Measurements from ENCODE around the gene NPHS1. TPM values are rescaled to one million over a fixed set of nuclear protein-coding genes. Genes with fewer than 3 reads are reported as not detected.
A peak's percentile ranks its signal among the peaks of the same experiment; 100 is the strongest.

The NPHS1 gene
- total and polyA plus RNA-seq, 9 of the 15 experiments (the other 6 are each of a cell fraction or from before 2014, with no cell fraction given) = 0.01 to 0.28 (median 0.14) TPM; not detected in 5

DNA sequence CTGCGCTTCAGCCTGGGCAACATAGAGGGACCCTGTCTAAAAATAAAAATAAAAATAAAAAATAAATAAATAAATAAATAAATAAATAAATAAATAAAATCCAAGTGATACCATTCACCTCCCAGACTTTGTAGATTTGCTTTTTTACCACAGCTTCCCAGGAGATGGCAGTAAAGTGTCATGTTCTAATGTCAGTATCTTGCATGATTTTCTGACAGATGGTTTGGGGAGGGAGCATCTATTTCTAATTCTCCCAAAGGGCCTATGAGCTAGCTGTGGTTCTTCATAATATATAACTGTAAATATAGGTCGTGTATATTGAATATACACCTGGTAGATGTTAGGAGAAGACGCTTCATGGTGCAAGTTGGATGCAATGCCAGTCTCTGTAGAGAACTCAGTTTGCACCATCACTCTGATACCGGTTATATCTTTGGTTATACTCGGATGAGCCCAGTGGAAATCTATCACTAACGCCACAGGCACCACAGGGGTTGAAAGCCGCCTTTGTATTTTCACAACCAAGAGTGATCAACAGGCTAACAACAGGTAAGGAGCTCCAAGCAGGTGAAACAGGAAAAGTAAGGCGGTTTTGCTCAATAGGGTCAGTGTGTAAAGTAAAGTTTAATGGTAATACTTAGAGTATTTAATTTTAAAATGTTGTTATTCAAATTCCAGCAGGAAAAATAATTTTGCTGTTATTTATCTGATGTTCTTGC, 30.0 kb upstream of the NPHS1 start:
- peak; percentile 44; the same call in 1 of the 3 replicates for ATAC-seq
- peak; percentile 45 to 68 (median 52) for DNase-seq (ENCODE audit: extremely low read depth in 1 of 4, low spot score in 3 of 4)
- CTCF ChIA-PET (ENCODE audit: low intra/inter-chr PET ratio) = interaction anchor here (0.5 to 3.2 kb wide), 7 partner anchors 12 to 62 kb away, joined by 3 to 42 read pairs (median 5); no protein-coding TSS in a partner anchor
- H3K27ac ChIP-seq (ENCODE audit: extremely low read depth, low read depth, low read length) = no peak overlapping the region
- H3K36me3 ChIP-seq (ENCODE audit: control insufficient read depth, insufficient read depth, low read length) = no peaks in the 10 kb centered on the region
- peaks cover 9 to 19% of the 10 kb centered on the region in 2 experiments; a peak in 4 of 5 replicates for H3K27me3 ChIP-seq (ENCODE audit: control insufficient read depth in 2 of 2, insufficient read depth in 2 of 2, low read length in 2 of 2)
- peak; percentile 85 for FAIRE-seq
- H2AFZ ChIP-seq (ENCODE audit: low read depth, low read length) = no peak overlapping the region
- H3K9me3 ChIP-seq (replicated peaks; ENCODE audit: control insufficient read depth, insufficient read depth, low read depth, low read length) = no peaks in the 10 kb centered on the region
- H3K79me2 ChIP-seq (ENCODE audit: control insufficient read depth, insufficient read depth, low read length) = no peaks in the 10 kb centered on the region
- in situ Hi-C loops (cut with MboI) (no loop called here), intact Hi-C loops (cut with micrococcal nuclease) (loop anchor here (1.0 kb wide), 1 partner anchor 49 kb away; no protein-coding TSS in a partner anchor)
- 3% methylated on average over 8 of the region's 8 CpGs for WGBS (ENCODE audit: insufficient coverage, low coverage, missing lambda C conversion rate)
- H3K4me1 ChIP-seq (replicated peaks in 1 of 2; ENCODE audit: control insufficient read depth in 2 of 2, insufficient read depth in 2 of 2, low read length in 2 of 2) = peaks cover 8 to 12% of the 10 kb centered on the region in 2 experiments; a peak in 4 of 5 replicates
- no peak overlapping the region for H3K4me2 ChIP-seq (ENCODE audit: insufficient read depth, low read length)
- H3K4me3 ChIP-seq = no peak overlapping the region
- BruUV-seq (replicated peaks) = no TSS peak
- H3K9ac ChIP-seq (ENCODE audit: insufficient read depth in 1 of 2, low read depth in 2 of 2, low read length in 2 of 2) = no peak overlapping the region
- POLR2A ChIA-PET = interaction anchor here (0.7 kb wide), 1 partner anchor 12 kb away, joined by 3 read pairs; no protein-coding TSS in a partner anchor
- peaks cover 8% of the 10 kb centered on the region; the same call in 1 of the 2 replicates for H4K20me1 ChIP-seq (replicated peaks; ENCODE audit: control insufficient read depth, insufficient read depth, low read length)
- no peaks in the 10 kb centered on the region for H3K9me1 ChIP-seq (ENCODE audit: control insufficient read depth, insufficient read depth, low read length)
- TF ChIP-seq RCOR1 (IDR thresholded peaks at IDR 0.05; ENCODE audit: borderline replicate concordance in 1 of 2, low read depth in 2 of 2, low read length in 2 of 2) = 0 out of 4 replicates have a peak, but pooled peaks of 1 of the 2 experiments have one; percentile 8
- no peak for TF ChIP-seq PBX2 (CRISPR knock-in tag; IDR thresholded peaks at IDR 0.05; ENCODE audit: low read depth)
- TF ChIP-seq PBX2 (tag; conservative IDR thresholded peaks at IDR 0.05; ENCODE audit: low read depth) = peak; percentile 32; the same call in 1 of the 2 replicates
- no peak for TF ChIP-seq JUNB (CRISPR knock-in tag; conservative IDR thresholded peaks at IDR 0.05)
- TF ChIP-seq PKNOX1 (IDR thresholded peaks at IDR 0.05) = peak; percentile 31; the same call in 1 of the 2 replicates
- TF ChIP-seq RB1 (IDR thresholded peaks at IDR 0.05; ENCODE audit: low read depth) = no peak
- TF ChIP-seq CC2D1A (IDR thresholded peaks at IDR 0.05) = peak; percentile 27; the same call in 1 of the 2 replicates
- TF ChIP-seq ZC3H11A (IDR thresholded peaks at IDR 0.05; ENCODE audit: low read depth, low read length) = peak; percentile 38; the same call in 1 of the 2 replicates
- no peak for TF ChIP-seq CEBPG (CRISPR knock-in tag; IDR thresholded peaks at IDR 0.05)
- TF ChIP-seq CEBPG (tag; conservative IDR thresholded peaks at IDR 0.05 in 1 of 2, IDR thresholded peaks at IDR 0.05 in 1 of 2) = no peak
- peak; percentile 90 for TF ChIP-seq DEAF1 (CRISPR knock-in tag; IDR thresholded peaks at IDR 0.05)
- no peak for TF ChIP-seq EGR1 (conservative IDR thresholded peaks at IDR 0.05)
- TF ChIP-seq SMC3 (conservative IDR thresholded peaks at IDR 0.05; ENCODE audit: insufficient read depth, low read depth, low read length) = peak; percentile 68
- peak; percentile 91 to 94 for TF ChIP-seq RAD21 (CRISPR knock-in tag; conservative IDR thresholded peaks at IDR 0.05 in 1 of 2, IDR thresholded peaks at IDR 0.05 in 1 of 2)

Data from K562 (cell line).